ENCODE results near the gene PSMA2. TPM values are rescaled to one million over a fixed set of nuclear protein-coding genes. Genes with fewer than 3 reads are reported as not detected.

Gene PSMA2
- total RNA-seq, 1 donor from 2014 or later = 77.7 TPM

DNA sequence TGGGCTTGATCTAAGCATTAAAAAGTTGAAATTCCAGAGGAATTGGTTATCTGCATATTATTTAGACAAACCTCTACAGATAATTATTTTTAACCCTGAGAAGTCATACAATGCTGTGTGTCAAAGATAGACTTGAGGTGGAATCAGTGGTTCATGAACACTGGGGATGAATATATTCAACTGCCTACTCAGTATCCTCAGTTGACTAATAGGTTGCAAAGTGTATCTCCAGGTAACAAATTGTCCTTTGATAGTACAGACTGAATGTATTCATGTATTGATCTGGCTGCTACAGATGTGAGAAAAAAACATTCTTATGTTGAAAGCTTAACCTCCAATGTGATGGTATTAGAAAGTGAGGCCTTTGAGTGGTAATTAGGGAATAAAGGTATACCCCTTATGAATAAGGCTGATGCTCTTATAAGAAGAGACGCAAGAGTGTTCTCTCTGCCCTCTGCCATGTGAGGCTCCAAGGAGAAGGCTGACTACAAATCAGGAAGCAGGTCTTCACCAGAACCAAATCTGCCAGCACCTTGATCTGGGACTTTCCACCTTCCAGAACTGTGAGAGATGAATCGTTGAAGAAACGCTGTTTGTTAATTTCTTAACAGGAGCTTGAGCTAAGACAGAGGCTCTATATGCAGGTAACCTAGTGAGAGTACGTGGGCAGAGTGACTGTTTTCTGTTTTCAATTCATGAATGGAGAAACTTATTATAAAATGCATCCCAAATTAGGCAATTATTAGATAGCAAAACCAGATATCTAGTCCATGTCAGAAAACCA, 7.7 kb upstream of the PSMA2 start:
- no peaks in the 10 kb centered on the region for H3K9me3 ChIP-seq (replicated peaks)
- peaks cover 51% of the 10 kb centered on the region for H3K36me3 ChIP-seq
- no peaks in the 10 kb centered on the region for H3K27me3 ChIP-seq (ENCODE audit: low read depth)
- no peak for DNase-seq
- H3K27ac ChIP-seq (replicated peaks) = no peak overlapping the region
- intact Hi-C loops (cut with micrococcal nuclease) = loop anchor here (5.0 to 10.0 kb wide), 2 partner anchors 168 to 325 kb away; no protein-coding TSS in a partner anchor
- peaks cover 6% of the 10 kb centered on the region for H3K4me1 ChIP-seq
- TF ChIP-seq, protein P1, sequence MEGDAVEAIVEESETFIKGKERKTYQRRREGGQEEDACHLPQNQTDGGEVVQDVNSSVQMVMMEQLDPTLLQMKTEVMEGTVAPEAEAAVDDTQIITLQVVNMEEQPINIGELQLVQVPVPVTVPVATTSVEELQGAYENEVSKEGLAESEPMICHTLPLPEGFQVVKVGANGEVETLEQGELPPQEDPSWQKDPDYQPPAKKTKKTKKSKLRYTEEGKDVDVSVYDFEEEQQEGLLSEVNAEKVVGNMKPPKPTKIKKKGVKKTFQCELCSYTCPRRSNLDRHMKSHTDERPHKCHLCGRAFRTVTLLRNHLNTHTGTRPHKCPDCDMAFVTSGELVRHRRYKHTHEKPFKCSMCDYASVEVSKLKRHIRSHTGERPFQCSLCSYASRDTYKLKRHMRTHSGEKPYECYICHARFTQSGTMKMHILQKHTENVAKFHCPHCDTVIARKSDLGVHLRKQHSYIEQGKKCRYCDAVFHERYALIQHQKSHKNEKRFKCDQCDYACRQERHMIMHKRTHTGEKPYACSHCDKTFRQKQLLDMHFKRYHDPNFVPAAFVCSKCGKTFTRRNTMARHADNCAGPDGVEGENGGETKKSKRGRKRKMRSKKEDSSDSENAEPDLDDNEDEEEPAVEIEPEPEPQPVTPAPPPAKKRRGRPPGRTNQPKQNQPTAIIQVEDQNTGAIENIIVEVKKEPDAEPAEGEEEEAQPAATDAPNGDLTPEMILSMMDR (IDR thresholded peaks at IDR 0.05; ENCODE audit: borderline replicate concordance) = no peak
- H3K4me3 ChIP-seq = no peak overlapping the region

DNA sequence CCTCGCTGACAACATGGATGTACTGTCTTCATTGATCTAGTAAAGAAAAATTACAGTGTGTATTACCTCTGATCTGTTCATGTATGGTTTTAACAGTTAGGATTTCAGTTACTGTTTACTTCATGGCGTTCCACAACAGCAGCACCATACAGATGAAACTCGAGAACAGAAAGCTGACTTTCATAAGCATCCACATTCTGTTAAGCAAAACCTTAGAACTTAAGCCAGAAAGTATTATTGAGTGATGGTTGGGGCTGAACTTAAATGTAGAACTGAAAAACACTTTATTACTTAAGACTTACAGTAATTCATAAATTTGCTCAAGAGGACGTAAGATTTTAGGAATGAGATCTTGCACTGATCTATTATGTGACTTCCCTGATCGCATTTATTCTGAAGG, 3.9 kb upstream of the PSMA2 start:
- no peak overlapping the region for H3K4me3 ChIP-seq
- intact Hi-C loops (cut with micrococcal nuclease) = no loop called here
- no peak overlapping the region for H3K27ac ChIP-seq (replicated peaks)
- H3K9me3 ChIP-seq (replicated peaks) = no peaks in the 10 kb centered on the region
- TF ChIP-seq, protein P1 (IDR thresholded peaks at IDR 0.05; ENCODE audit: borderline replicate concordance) = no peak
- H3K4me1 ChIP-seq = peaks cover 39% of the 10 kb centered on the region
- H3K27me3 ChIP-seq (ENCODE audit: low read depth) = no peaks in the 10 kb centered on the region
- DNase-seq = no peak
- peaks cover 51% of the 10 kb centered on the region for H3K36me3 ChIP-seq

DNA sequence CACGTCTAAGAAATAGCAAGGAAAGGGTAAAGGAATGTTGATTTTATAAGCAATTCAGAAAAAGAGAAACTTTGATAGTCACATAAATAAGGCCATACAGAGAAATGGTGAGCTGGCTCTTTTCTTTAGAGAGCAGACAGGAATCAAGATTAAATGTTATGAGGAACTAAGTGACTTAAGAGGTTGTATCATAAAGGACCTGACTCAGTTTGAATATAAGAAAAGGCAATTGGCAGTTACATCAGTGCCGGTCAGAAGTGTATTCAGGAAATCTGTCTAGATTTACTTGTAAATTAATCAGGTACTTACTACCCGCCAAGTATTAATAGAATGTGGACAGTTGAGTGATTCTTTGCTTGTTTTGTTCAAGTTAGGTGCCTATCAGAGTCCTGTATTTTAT, 2.3 kb upstream of the PSMA2 start:
- H3K9me3 ChIP-seq (replicated peaks) = no peaks in the 10 kb centered on the region
- H3K4me1 ChIP-seq = peaks cover 55% of the 10 kb centered on the region
- no peak overlapping the region for H3K27ac ChIP-seq (replicated peaks)
- H3K27me3 ChIP-seq (ENCODE audit: low read depth) = no peaks in the 10 kb centered on the region
- intact Hi-C loops (cut with micrococcal nuclease) = no loop called here
- H3K4me3 ChIP-seq = no peak overlapping the region
- TF ChIP-seq, protein P1 (IDR thresholded peaks at IDR 0.05; ENCODE audit: borderline replicate concordance) = no peak
- DNase-seq = no peak
- H3K36me3 ChIP-seq = peaks cover 44% of the 10 kb centered on the region

DNA sequence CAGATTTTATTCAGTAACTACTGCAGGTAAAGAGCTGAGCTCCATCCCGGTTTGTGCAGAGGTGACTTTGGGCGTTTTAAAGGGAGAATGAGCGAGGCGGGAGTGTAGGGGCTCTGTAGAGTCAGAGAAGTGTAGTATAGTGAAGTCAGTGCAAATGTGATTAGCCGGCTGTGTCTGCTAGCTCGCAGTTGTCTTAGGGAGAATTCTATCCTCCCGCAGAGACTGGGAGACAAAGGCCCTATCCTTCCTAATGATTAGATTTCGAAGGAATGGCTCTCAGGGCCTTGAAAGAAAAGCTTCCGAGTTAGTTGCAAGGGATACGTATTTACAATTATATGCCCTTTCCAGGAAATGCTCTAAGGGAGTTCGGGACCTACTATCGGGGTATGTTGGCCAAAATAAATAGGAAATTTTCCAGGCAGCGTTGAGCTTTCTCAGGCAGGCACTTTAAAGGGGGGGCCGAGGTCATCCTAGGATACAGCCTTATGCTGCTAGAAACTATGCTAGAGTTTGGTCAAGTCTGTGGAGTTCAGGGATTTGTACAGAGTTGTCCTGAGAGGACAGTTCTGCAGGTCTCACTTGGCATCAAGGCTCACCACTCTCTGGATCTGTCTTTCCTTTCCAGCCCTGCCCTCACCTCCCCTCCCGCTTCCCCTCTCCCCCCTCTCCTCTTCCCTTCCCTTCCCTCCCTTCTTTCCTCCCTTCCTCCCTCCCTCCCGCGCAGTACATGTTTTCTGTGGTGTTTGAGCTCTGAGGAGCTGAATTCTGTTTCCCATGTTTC, 1.0 kb upstream of the PSMA2 start:
- TF ChIP-seq, protein P1 (IDR thresholded peaks at IDR 0.05; ENCODE audit: borderline replicate concordance) = no peak
- Histone ChIP-seq H3K9me3 (replicated peaks) (no peaks in the 10 kb centered on the region), H3K4me3 (peak overlapping the region; percentile 88), H3K36me3 (peaks cover 31% of the 10 kb centered on the region), H3K4me1 (peaks cover 66% of the 10 kb centered on the region), H3K27ac (replicated peaks) (peak overlapping the region; percentile 85), H3K27me3 (ENCODE audit: low read depth) (no peaks in the 10 kb centered on the region)
- no peak for DNase-seq
- intact Hi-C loops (cut with micrococcal nuclease) = no loop called here

DNA sequence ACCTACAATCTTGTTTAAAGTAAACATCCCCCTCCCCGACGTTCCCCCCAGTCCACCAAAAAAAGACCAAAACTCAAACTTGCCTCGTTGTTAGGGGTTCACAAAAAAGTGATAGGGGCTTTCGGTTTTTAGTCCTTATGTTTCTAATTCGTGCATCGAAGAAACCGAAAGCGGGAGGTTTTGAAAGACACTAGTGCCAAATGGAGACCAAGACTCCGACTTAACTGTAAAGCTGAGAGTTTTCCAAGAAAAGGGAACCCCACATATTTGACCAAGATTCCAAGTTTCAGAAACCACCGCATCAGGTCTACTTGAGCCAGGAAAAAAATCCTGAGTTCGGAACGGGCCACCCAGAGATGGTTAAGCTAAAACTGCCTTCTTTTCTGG, 534 bp downstream of the PSMA2 start:
- Histone ChIP-seq H3K27me3 (ENCODE audit: low read depth) (no peaks in the 10 kb centered on the region), H3K27ac (replicated peaks) (peak overlapping the region; percentile 85), H3K4me3 (peak overlapping the region; percentile 88), H3K36me3 (peaks cover 26% of the 10 kb centered on the region), H3K4me1 (peaks cover 74% of the 10 kb centered on the region), H3K9me3 (replicated peaks) (no peaks in the 10 kb centered on the region)
- TF ChIP-seq, protein P1 (IDR thresholded peaks at IDR 0.05; ENCODE audit: borderline replicate concordance) = no peak
- intact Hi-C loops (cut with micrococcal nuclease) = no loop called here
- DNase-seq = no peak

Measured in left ventricle myocardium inferior (tissue), 1 donor.